HG03575 (cell line): ENCODE data around the gene LACC1.

ENCODE experiments used
- ATAC-seq: cut with Tn5 transposase; IDR thresholded peaks from one replicate; pipeline ENCODE4 v1.9.1; 2021; ENCODE audit not compliant: unreplicated experiment, insufficient number of reproducible peaks, low FRiP score; ENCODE audit errors: extremely low read depth

LACC1 gene

DNA sequence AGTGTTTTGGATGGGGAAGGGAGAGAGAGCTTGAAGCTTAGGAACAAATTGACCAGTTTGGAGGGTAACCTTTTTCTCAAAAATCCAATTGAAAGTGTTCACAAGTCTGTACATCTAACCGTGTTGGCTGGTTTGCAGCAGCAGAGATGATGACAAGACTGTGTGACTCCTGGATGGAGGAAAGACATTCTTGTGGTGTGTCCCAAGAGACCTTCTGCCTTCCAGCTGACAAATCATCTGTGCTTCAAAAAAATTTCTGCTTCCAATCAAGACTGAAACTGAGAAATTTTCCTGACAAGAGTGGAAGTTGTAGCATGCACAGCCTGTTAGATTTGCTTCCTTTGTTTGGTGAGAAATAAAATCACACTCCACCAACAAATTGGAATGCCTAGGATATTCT, 56.2 kb downstream of the LACC1 start:
- ATAC-seq: no peak

- ATAC-seq: no peak
Measured at GRCh38 chr13:43936647-43937046, 56.9 kb downstream of the LACC1 start.

GRCh38 chr13:43937839-43938238, 58.1 kb downstream of the LACC1 start:
- no peak for ATAC-seq

DNA sequence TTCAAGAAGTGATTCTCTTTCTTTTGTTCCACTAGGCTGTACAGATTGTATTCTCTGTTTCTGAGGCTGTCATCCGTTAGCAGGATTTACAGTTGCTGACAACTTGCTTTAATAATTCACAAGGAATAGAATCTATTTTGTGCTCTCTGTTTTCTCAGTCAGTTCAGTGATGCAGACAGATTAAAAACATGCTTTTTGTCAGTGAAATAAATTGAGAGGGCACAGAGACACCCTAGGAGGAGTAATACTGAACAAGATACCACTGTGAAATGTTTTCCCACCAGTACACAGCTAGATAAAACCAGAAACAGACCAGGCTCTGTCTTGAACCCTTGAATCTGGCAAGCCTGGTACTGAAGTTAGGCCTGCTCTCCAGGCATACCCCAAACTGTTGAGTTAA, 58.7 kb downstream of the LACC1 start:
- ATAC-seq: no peak

DNA sequence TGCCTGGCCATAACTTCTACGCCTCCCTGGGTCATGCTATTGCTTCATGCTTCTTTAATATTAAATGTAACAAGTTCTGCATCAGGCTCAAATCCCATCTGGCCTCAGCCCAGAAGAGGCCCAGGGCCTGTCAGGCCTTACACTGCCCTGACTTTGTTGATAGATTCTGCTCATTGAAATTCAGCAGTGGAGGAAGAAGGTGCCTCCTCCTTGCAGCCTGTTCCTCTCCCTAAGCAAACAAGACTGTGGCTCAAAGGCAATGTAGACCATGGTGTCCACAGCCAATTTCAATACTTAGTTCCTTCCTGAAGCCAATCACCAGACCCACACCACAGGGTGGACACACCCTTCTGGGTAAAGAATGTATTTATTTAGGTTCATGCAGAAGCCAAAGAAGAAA, 59.4 kb downstream of the LACC1 start:
- ATAC-seq: no peak

DNA sequence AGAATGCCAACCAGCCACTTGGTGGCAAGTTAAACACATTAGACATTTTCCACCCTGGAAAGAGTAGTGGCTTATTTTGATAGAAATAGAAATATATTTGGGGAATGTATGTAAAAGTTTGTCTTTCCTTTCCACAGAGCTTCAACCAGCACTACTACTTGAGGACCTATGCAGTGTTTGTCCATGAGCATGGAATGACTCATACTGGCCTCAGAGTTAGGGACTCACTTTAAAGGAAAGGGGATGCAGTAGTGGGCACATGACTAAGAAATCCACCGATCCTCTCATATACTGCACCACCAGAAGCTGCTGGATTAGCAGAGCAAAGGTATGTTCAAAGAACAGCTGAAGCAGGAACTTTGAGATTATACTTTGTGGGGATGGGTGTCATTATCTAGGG, 62.6 kb downstream of the LACC1 start:
- no peak for ATAC-seq
